Endothelial cell of umbilical vein (primary cell): ENCODE data around the gene ZNF329. TPM values are rescaled to one million over a fixed set of nuclear protein-coding genes. Genes with fewer than 3 reads are reported as not detected.

Experiments used
- BruUV-seq: library from RNA; stranded (reverse); fragments of 400-500 nt; replicated peaks from 2 replicates; lab custom pipeline; 2021; lab: Mats Ljungman, UMichigan
- CTCF ChIA-PET: fragments of 300-600, 350-600 bp; sonication (Branson Sonifier 250); formaldehyde crosslinking; loops from one replicate; lab custom pipeline; 2021; ENCODE audit warnings: antibody characterized with exemption, inconsistent platforms; lab: Charles Lee
- POLR2A ChIA-PET: fragments of 300-600, 350-600 bp; sonication (Branson Sonifier 250); formaldehyde crosslinking; loops from one replicate; lab custom pipeline; 2021; ENCODE audit warnings: antibody characterized with exemption, inconsistent platforms; lab: Charles Lee
- DNase-seq: peaks from one replicate; pipeline ENCODE4 v3.0.0-alpha.2; 2011; ENCODE audit warnings: low read depth, low spot score
- FAIRE-seq: peaks from 2 replicates; lab custom pipeline; 2011; peaks lifted over from hg19 to GRCh38; lab: Jason Lieb, UNC
- H2AFZ ChIP-seq: 2 replicates; pipeline ENCODE4 v1.6.0; 2012; ENCODE audit warnings: low read depth, low read length, control low read depth, inconsistent platforms
- H3K27ac ChIP-seq: 2 replicates; pipeline ENCODE4 v1.5.1; 2011; ENCODE audit warnings: low read depth, mild to moderate bottlenecking, control low read depth, low read length, moderate library complexity; ENCODE audit not compliant: insufficient read depth
- H3K27me3 ChIP-seq, 2 experiments: 2 replicates each; pipeline versions ENCODE4 v1.6.0 to v1.6.1; 2011; ENCODE audit warnings: low read length in 2 of 2, mixed read lengths in 1 of 2; ENCODE audit not compliant: control insufficient read depth in 2 of 2, insufficient read depth in 2 of 2
- H3K36me3 ChIP-seq, 2 experiments: 2 replicates in 1 of 2; 3 replicates in 1 of 2; pipeline ENCODE4 v1.5.1; 2011; ENCODE audit warnings: low read length in 2 of 2, mild to moderate bottlenecking in 1 of 2, moderate library complexity in 1 of 2; ENCODE audit not compliant: control insufficient read depth in 2 of 2, insufficient read depth in 2 of 2; ENCODE audit errors: extremely low read depth in 1 of 2
- H3K4me1 ChIP-seq: 3 replicates; pipeline ENCODE4 v1.5.1; 2011; ENCODE audit warnings: mild to moderate bottlenecking, low read length; ENCODE audit not compliant: control insufficient read depth, insufficient read depth; ENCODE audit errors: extremely low read depth
- H3K4me2 ChIP-seq: 2 replicates; pipeline ENCODE4 v1.6.1; 2011; ENCODE audit warnings: low read length, control low read depth, mixed read lengths; ENCODE audit not compliant: insufficient read depth
- H3K4me3 ChIP-seq, 3 experiments: fragments of 200-600 bp in 1 of 3; sonication (generic), shearing (Covaris generic) in 1 of 3; replicated peaks in 1 of 3; 2 replicates each; pipeline ENCODE4 v1.5.1; 2011 to 2016; ENCODE audit warnings: control low read depth in 3 of 3, low read length in 3 of 3, mild to moderate bottlenecking in 2 of 3, inconsistent platforms in 1 of 3, low read depth in 1 of 3, moderate library complexity in 1 of 3; ENCODE audit not compliant: insufficient read depth in 1 of 3
- H3K79me2 ChIP-seq: 2 replicates; pipeline ENCODE4 v1.6.0; 2012; ENCODE audit warnings: low read length, inconsistent platforms; ENCODE audit not compliant: control insufficient read depth, insufficient read depth
- H3K9ac ChIP-seq: replicated peaks from 2 replicates; pipeline ENCODE3; 2011; ENCODE audit warnings: low read length, control low read depth; ENCODE audit not compliant: insufficient read depth; ENCODE audit errors: extremely low read depth
- H3K9me1 ChIP-seq: replicated peaks from 3 replicates; pipeline ENCODE4 v1.6.0; 2011; ENCODE audit warnings: mild to moderate bottlenecking, low read length; ENCODE audit not compliant: control insufficient read depth, insufficient read depth; ENCODE audit errors: extremely low read depth
- H3K9me3 ChIP-seq: replicated peaks from 2 replicates; pipeline ENCODE4 v1.5.1; 2012; ENCODE audit warnings: low read length, inconsistent platforms; ENCODE audit not compliant: control insufficient read depth, insufficient read depth
- H4K20me1 ChIP-seq: replicated peaks from 2 replicates; pipeline ENCODE3; 2011; ENCODE audit warnings: mild to moderate bottlenecking, low read length; ENCODE audit not compliant: control insufficient read depth, insufficient read depth; ENCODE audit errors: extremely low read depth
- CTCF ChIP-seq, 2 donors: IDR thresholded peaks; 1 replicate in 1 of 2; 2 replicates in 1 of 2; pipeline ENCODE4 v1.5.1; 2011; ENCODE audit warnings: low read length in 2 of 2, mild to moderate bottlenecking in 2 of 2, moderate library complexity in 2 of 2, control low read depth in 1 of 2, inconsistent platforms in 1 of 2, low read depth in 1 of 2; ENCODE audit not compliant: insufficient read depth in 1 of 2; ENCODE audit errors: extremely low read depth in 1 of 2
- EZH2 ChIP-seq: IDR thresholded peaks from 2 replicates; pipeline ENCODE4 v1.6.1; 2012; ENCODE audit warnings: borderline replicate concordance, low read depth, mild to moderate bottlenecking, moderate library complexity, low read length, inconsistent platforms; ENCODE audit not compliant: severe bottlenecking
- FOS ChIP-seq: IDR thresholded peaks from 2 replicates; pipeline ENCODE4 v1.6.1; 2011; ENCODE audit warnings: mild to moderate bottlenecking, low read length, moderate library complexity, borderline replicate concordance; ENCODE audit not compliant: insufficient read depth
- GATA2 ChIP-seq: IDR thresholded peaks from 2 replicates; pipeline ENCODE4 v1.7.0; 2011; ENCODE audit warnings: low read depth, mild to moderate bottlenecking, moderate library complexity, mixed read lengths, low read length; ENCODE audit not compliant: insufficient read length, insufficient read depth
- JUN ChIP-seq: IDR thresholded peaks from 2 replicates; pipeline ENCODE4 v1.6.1; 2011; ENCODE audit warnings: borderline replicate concordance, low read depth; ENCODE audit not compliant: insufficient read length, insufficient read depth
- MYC ChIP-seq: IDR thresholded peaks from one replicate; pipeline ENCODE4 v1.6.1; 2011; ENCODE audit warnings: mild to moderate bottlenecking, low read depth, low read length
- POLR2A ChIP-seq: IDR thresholded peaks from 2 replicates; pipeline ENCODE4 v1.6.1; 2012; ENCODE audit warnings: low read depth, mild to moderate bottlenecking, control low read depth, low read length
- POLR2AphosphoS5 ChIP-seq: IDR thresholded peaks from 2 replicates; pipeline ENCODE4 v1.6.1; 2012; ENCODE audit warnings: low read depth, mild to moderate bottlenecking, control low read depth, low read length, moderate library complexity; ENCODE audit not compliant: insufficient read depth
- dilution Hi-C: fragments of 300-500 bp; cut with MboI; formaldehyde crosslinking; loops from one replicate; pipeline ENCODE4 v1.15.0; 2019; ENCODE audit warnings: low sequenced_read_pairs; ENCODE audit not compliant: extremely low pct_ligation_motif_present
- intact Hi-C: fragments of 100-400 bp; cut with micrococcal nuclease; formaldehyde crosslinking; loops from one replicate; pipeline ENCODE4 v1.10.0; 2022
- polyA plus RNA-seq, 4 experiments: library from polyadenylated mRNA; depleted of rRNA in 3 of 4; stranded (reverse) in 3 of 4; unstranded in 1 of 4; fragments of >200 nt; gene quantifications; 2 replicates each; pipeline versions ENCODE4 v1.2.1 to v1.2.3, GENCODE V29; 2011 to 2012; ENCODE audit warnings: missing spikeins in 1 of 4
- total RNA-seq: library from RNA; stranded (reverse); gene quantifications from 2 replicates; pipeline ENCODE4 v1.2.3, GENCODE V29; 2021
- TF ChIP-seq, protein P1 (sequence below): IDR thresholded peaks from 2 replicates; pipeline ENCODE4 v1.6.1; 2011; ENCODE audit not compliant: insufficient read depth, insufficient read length

Gene ZNF329
- total and polyA plus RNA-seq, 2 donors (not counting 3 experiments of a cell fraction or from before 2014, with no cell fraction given), result 3.0 to 5.3 TPM

GRCh38 chr19:58095328-58095727 lies 55.3 kb downstream of the ZNF329 start:
- H3K4me2 ChIP-seq, result no peak overlapping the region
- intact Hi-C loops, result loop anchor here (10.0 kb wide), 1 partner anchor 59 kb away; the partner anchor contains the start of gene ZNF329
- no peak overlapping the region for H3K9ac ChIP-seq
- no peaks in the 10 kb centered on the region for H3K36me3 ChIP-seq
- no peaks in the 10 kb centered on the region for H3K4me1 ChIP-seq
- H3K9me3 ChIP-seq, result peaks cover 3% of the 10 kb centered on the region
- no peak overlapping the region for H3K4me3 ChIP-seq
- no peaks in the 10 kb centered on the region for H3K79me2 ChIP-seq
- TF ChIP-seq GATA2, result no peak
- no peak for TF ChIP-seq FOS
- no peak for TF ChIP-seq MYC
- TF ChIP-seq EZH2, result no peak
- ChIA-PET POLR2A (no interaction called here), CTCF (no interaction called here)
- BruUV-seq, result no TSS peak
- FAIRE-seq (no peak), DNase-seq (no peak)
- dilution Hi-C loops, result no loop called here
- no peaks in the 10 kb centered on the region for H4K20me1 ChIP-seq
- no peak overlapping the region for H2AFZ ChIP-seq
- H3K27me3 ChIP-seq, result no peaks in the 10 kb centered on the region
- H3K9me1 ChIP-seq, result no peaks in the 10 kb centered on the region
- H3K27ac ChIP-seq, result no peak overlapping the region

GRCh38 chr19:58093071-58093470 lies 57.5 kb downstream of the ZNF329 start:
- DNase-seq (no peak), FAIRE-seq (no peak)
- ChIA-PET CTCF (no interaction called here), POLR2A (no interaction called here)
- Histone ChIP-seq H3K4me1 (no peaks in the 10 kb centered on the region), H3K4me3 (no peak overlapping the region), H3K27me3 (no peaks in the 10 kb centered on the region), H3K27ac (no peak overlapping the region), H3K9me3 (peaks cover 3% of the 10 kb centered on the region), H3K36me3 (no peaks in the 10 kb centered on the region), H2AFZ (no peak overlapping the region), H3K79me2 (no peaks in the 10 kb centered on the region), H3K9me1 (no peaks in the 10 kb centered on the region), H3K4me2 (no peak overlapping the region), H4K20me1 (no peaks in the 10 kb centered on the region), H3K9ac (no peak overlapping the region)
- dilution Hi-C loops, result no loop called here
- intact Hi-C loops, result loop anchor here (10.0 kb wide), 1 partner anchor 62 kb away; the partner anchor contains the start of gene ZNF329
- no TSS peak for BruUV-seq
- TF ChIP-seq CTCF (IDR thresholded peaks at IDR 0.05; ENCODE audit: extremely low read depth in 1 of 2, insufficient read depth in 1 of 2, low read depth in 1 of 2, low read length in 2 of 2), result no peak
- no peak for TF ChIP-seq GATA2
- no peak for TF ChIP-seq JUN
- TF ChIP-seq, protein P1, sequence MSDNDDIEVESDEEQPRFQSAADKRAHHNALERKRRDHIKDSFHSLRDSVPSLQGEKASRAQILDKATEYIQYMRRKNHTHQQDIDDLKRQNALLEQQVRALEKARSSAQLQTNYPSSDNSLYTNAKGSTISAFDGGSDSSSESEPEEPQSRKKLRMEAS, result no peak
- no peak for TF ChIP-seq FOS
- TF ChIP-seq POLR2AphosphoS5, result no peak
- TF ChIP-seq EZH2, result no peak
- no peak for TF ChIP-seq MYC
- no peak for TF ChIP-seq POLR2A
